HEK293 (cell line): Measurements from ENCODE around the gene AP5S1.

Experiments
- CTCF ChIP-seq: fragments of 450-650 bp; formaldehyde crosslinking; IDR thresholded peaks from 2 replicates; pipeline ENCODE4 v1.5.1; 2016; ENCODE audit warnings: missing biosample characterization, missing genetic modification characterization
- PRDM10 ChIP-seq: fragments of 450-650 bp; formaldehyde crosslinking; IDR thresholded peaks from 2 replicates; pipeline ENCODE4 v1.5.1; 2016; ENCODE audit warnings: missing biosample characterization, missing genetic modification characterization
- REST ChIP-seq: fragments of 450-650 bp; formaldehyde crosslinking; IDR thresholded peaks from 2 replicates; pipeline ENCODE4 v1.5.1; 2016; ENCODE audit warnings: missing biosample characterization, missing genetic modification characterization
- ZBTB26 ChIP-seq: fragments of 450-650 bp; formaldehyde crosslinking; optimal IDR thresholded peaks from 2 replicates; pipeline ENCODE3; 2016; ENCODE audit warnings: missing biosample characterization, mild to moderate bottlenecking, missing genetic modification characterization
- ZNF121 ChIP-seq: fragments of 450-650 bp; formaldehyde crosslinking; IDR thresholded peaks from 2 replicates; pipeline ENCODE4 v1.5.1; 2016; ENCODE audit warnings: missing biosample characterization, missing genetic modification characterization
- ZNF394 ChIP-seq: fragments of 450-650 bp; formaldehyde crosslinking; IDR thresholded peaks from 2 replicates; pipeline ENCODE4 v1.5.1; 2016; ENCODE audit warnings: missing biosample characterization, missing genetic modification characterization, mild to moderate bottlenecking, moderate library complexity, borderline replicate concordance
- ZNF580 ChIP-seq: fragments of 450-650 bp; formaldehyde crosslinking; IDR thresholded peaks from 2 replicates; pipeline ENCODE4 v1.5.1; 2016; ENCODE audit warnings: missing biosample characterization, missing genetic modification characterization

- TF ChIP-seq CTCF (no peak), PRDM10 (tag by site-specific recombination) (no peak), ZBTB26 (tag by site-specific recombination) (no peak), ZNF121 (tag by site-specific recombination) (no peak), ZNF394 (tag by site-specific recombination) (no peak), ZNF580 (tag by site-specific recombination) (no peak), REST (tag by site-specific recombination) (peak; percentile 78)
These were observed 36.0 kb upstream of the AP5S1 start for GRCh38 chr20:3784216-3784853.
